Activated naive CD8-positive, alpha-beta T cell treated with anti-CD3 and anti-CD28 coated beads, Interleukin-2, amount 10 ng/mL, durations not matched to agents 7 days and 5 days (primary cell): ENCODE data around the gene SLC39A13. TPM values are rescaled to one million over a fixed set of nuclear protein-coding genes. Genes with fewer than 3 reads are reported as not detected.

Source experiments
- ATAC-seq: fragments of 150-1000 bp; cut with Tn5 transposase; one replicate; pipeline ENCODE4 v1.10.0; 2021; ENCODE audit warnings: low read depth, moderate library complexity
- POLR2A ChIA-PET: fragments of 350-600 bp; sonication (Branson Sonifier 250); formaldehyde crosslinking; loops from one replicate; lab custom pipeline; 2021; ENCODE audit warnings: antibody characterized with exemption; lab: Charles Lee
- DNase-seq: peaks from one replicate; pipeline ENCODE4 v3.0.0; 2021
- H3K27ac Mint-ChIP-seq: one replicate; pipeline ENCODE4 v1.8.0; 2022; ENCODE audit warnings: mild to moderate bottlenecking, mixed read lengths
- H3K27me3 Mint-ChIP-seq: one replicate; pipeline ENCODE4 v1.8.0; 2022; ENCODE audit warnings: mild to moderate bottlenecking, moderate library complexity, mixed read lengths
- H3K36me3 Mint-ChIP-seq: one replicate; pipeline ENCODE4 v1.8.0; 2021; ENCODE audit warnings: mild to moderate bottlenecking, mixed read lengths
- H3K4me1 Mint-ChIP-seq: one replicate; pipeline ENCODE4 v1.8.0; 2021; ENCODE audit warnings: mixed read lengths
- H3K4me3 Mint-ChIP-seq: one replicate; pipeline ENCODE4 v1.8.0; 2022; ENCODE audit warnings: mild to moderate bottlenecking, moderate library complexity, mixed read lengths
- H3K9me3 Mint-ChIP-seq: one replicate; pipeline ENCODE4 v1.8.0; 2021; ENCODE audit warnings: mixed read lengths
- total RNA-seq, 2 experiments: library from RNA; stranded (reverse); gene quantifications; one replicate each; pipeline ENCODE4 v1.2.3, GENCODE V29; 2021

Gene SLC39A13
- total RNA-seq, 2 experiments from 2014 or later, result 33.1 to 38.2 TPM

DNA sequence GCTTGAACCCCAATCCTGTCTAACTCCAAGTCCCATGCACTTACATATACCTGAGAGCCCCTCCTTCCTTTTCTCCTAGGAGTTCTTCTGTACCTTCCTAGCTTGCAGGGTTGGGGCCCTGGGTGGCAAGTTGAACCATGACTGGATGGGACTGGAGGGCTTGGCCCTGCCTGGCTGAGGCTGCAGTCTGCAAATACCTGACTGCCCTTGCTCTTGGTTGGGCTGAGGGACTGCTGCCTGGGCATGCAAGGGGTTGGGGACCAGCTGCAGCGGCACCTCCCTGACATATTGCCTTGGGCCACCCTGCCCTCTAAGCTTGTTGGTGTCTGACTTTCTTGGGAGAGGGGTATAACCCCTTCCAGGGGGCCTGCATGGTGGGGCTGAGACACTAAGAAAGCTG, 9.8 kb upstream of the SLC39A13 start:
- no peak for DNase-seq
- ATAC-seq, result no peak
- no peaks in the 10 kb centered on the region for H3K36me3 Mint-ChIP-seq
- H3K9me3 Mint-ChIP-seq, result no peaks in the 10 kb centered on the region
- POLR2A ChIA-PET, result interaction anchor here (2.7 kb wide), 1 partner anchor 8 kb away, joined by 16 read pairs; no protein-coding TSS in a partner anchor
- no peaks in the 10 kb centered on the region for H3K27me3 Mint-ChIP-seq
- H3K4me3 Mint-ChIP-seq, result no peak overlapping the region
- H3K27ac Mint-ChIP-seq, result no peak overlapping the region
- H3K4me1 Mint-ChIP-seq, result peaks cover 13% of the 10 kb centered on the region

DNA sequence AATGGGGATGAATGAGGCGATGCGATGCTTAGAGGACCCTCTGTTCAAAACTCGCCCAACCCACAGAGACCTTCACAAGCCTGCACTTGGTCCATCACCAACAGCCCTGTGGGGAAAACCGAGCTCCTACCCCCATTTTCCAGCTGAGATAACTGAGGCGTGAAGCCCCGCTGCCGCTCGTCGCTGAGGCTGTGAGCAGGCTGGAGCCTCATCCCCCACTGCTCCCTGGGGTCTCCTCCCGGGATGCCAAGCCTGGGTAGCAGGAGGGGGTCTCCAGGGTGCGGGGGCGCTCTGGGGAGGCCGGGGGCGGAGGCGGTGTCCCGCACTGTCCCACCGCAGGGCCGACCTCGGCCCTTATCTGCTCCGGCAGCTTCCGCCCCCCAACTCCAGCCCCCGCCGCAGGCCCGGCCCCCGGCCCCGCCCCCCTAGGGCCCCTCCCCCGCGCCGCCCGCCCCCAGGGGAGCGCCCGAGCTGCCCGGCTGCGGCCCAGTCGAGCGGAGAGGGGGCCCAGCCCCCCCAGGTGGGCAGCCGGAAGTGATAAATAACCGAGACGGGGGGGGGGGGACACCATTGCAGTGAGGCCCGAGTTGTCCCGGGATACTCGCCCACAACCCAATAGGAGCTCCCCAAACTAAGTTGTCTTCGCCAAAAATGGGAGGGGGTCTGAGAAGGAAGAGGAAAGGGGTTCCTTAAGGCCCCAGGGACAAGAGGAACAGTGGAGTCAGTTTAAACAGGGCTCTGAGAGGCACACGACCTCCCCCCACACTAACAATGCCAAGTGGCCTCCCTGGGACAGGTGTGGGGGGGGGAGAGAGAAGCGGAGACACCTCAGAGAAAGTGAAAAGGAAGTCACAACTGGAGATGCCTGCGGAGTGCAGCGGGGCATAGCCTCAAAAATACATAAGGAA, 8.3 kb upstream of the SLC39A13 start:
- peak overlapping the region; percentile 75 for H3K4me3 Mint-ChIP-seq
- POLR2A ChIA-PET, result interaction anchor here (0.7 to 2.7 kb wide), 3 partner anchors 8 to 10 kb away, joined by 4 to 16 read pairs (median 5); partner anchors contain the start of gene SLC39A13
- H3K36me3 Mint-ChIP-seq, result no peaks in the 10 kb centered on the region
- DNase-seq (peak; percentile 61), ATAC-seq (peak; percentile 73)
- H3K27me3 Mint-ChIP-seq, result no peaks in the 10 kb centered on the region
- H3K9me3 Mint-ChIP-seq, result no peaks in the 10 kb centered on the region
- H3K4me1 Mint-ChIP-seq, result peaks cover 10% of the 10 kb centered on the region
- peak overlapping the region; percentile 63 for H3K27ac Mint-ChIP-seq

DNA sequence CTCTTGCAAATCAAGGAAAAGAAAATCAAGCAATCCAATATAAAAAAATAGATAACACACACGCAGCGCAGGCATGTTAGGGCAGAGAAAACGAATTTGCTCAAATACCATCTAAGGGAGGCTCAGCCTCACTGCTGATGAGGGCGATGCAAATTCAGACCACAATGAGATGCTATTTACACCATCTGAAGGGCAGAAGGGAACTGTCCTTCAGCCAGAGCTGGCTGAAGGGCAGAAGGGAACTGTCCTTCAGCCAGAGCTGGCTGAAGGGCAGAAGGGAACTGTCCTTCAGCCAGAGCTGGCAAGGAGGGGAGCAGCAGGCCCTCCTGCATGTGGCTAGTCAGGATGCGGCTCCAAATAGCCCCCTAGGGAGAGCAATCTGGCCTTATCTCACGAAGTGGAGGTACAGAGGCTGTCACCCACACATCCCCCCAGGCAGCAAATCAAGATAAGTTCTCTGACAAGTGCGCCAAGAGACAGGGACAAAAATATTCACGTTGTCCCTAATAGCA, 7.6 kb upstream of the SLC39A13 start:
- POLR2A ChIA-PET, result interaction anchor here (0.7 to 2.7 kb wide), 2 partner anchors 8 to 10 kb away, joined by 4 to 16 read pairs; no protein-coding TSS in a partner anchor
- Mint-ChIP-seq H3K36me3 (no peaks in the 10 kb centered on the region), H3K27ac (peak overlapping the region; percentile 63), H3K27me3 (no peaks in the 10 kb centered on the region), H3K4me1 (peaks cover 8% of the 10 kb centered on the region), H3K4me3 (peak overlapping the region; percentile 73), H3K9me3 (no peaks in the 10 kb centered on the region)
- no peak for ATAC-seq
- no peak for DNase-seq

DNA sequence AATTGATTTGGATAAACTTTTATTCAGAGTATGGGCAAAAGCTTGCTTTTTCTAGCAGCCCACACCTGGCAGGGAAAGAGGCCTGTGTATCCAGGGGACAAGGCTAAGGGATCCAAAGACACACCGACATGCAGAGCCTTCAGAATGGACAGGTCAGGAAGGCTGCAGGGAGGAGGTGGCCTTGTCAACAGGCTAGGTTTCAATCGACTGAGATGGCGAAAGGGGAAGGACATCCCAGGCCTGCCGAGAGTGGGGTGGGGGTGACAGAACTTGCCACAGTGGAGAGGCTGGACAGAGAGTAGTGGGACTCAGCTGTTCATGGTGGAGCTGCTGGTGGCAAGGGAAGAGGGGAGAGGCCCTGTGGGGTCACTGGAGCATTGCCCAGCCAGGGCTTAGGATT, 5.3 kb upstream of the SLC39A13 start:
- Mint-ChIP-seq H3K27me3 (no peaks in the 10 kb centered on the region), H3K36me3 (no peaks in the 10 kb centered on the region), H3K4me3 (no peak overlapping the region), H3K4me1 (peaks cover 19% of the 10 kb centered on the region), H3K27ac (no peak overlapping the region), H3K9me3 (no peaks in the 10 kb centered on the region)
- ATAC-seq (no peak), DNase-seq (no peak)
- POLR2A ChIA-PET, result interaction anchor here (0.6 kb wide), 1 partner anchor 11 kb away, joined by 5 read pairs; no protein-coding TSS in a partner anchor

DNA sequence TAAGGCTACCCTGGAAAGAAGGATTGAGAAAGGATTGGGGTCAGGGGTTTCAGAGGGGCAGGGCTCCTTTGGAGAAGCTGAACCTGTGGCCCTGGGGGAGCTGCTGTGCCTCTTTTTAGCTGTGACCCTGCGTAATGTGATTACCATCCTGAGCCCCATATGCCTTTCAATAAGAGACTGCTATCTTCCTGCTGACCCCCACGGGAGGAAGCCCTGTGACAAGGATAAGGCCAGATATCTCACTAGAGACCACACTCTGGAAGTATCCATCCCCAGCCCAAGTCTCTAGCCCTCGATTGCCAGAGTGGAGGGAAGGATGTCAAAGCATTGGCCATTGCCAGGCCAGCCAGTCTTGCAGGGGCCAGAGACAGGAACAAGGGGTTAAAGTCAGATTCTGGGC, 4.8 kb upstream of the SLC39A13 start:
- H3K9me3 Mint-ChIP-seq, result no peaks in the 10 kb centered on the region
- H3K4me3 Mint-ChIP-seq, result no peak overlapping the region
- no peak for DNase-seq
- peaks cover 19% of the 10 kb centered on the region for H3K4me1 Mint-ChIP-seq
- POLR2A ChIA-PET, result interaction anchor here (0.6 kb wide), 1 partner anchor 11 kb away, joined by 5 read pairs; no protein-coding TSS in a partner anchor
- no peaks in the 10 kb centered on the region for H3K27me3 Mint-ChIP-seq
- H3K27ac Mint-ChIP-seq, result no peak overlapping the region
- H3K36me3 Mint-ChIP-seq, result no peaks in the 10 kb centered on the region
- ATAC-seq, result no peak

GRCh38 chr11:47406896-47407745, 1.3 kb upstream of the SLC39A13 start:
- no peak for DNase-seq
- ATAC-seq, result no peak
- H3K4me1 Mint-ChIP-seq, result peaks cover 12% of the 10 kb centered on the region

GRCh38 chr11:47408598-47409439, 429 bp downstream of the SLC39A13 start:
- H3K27me3 Mint-ChIP-seq, result no peaks in the 10 kb centered on the region
- ATAC-seq (no peak), DNase-seq (no peak)
- H3K4me1 Mint-ChIP-seq, result peaks cover 12% of the 10 kb centered on the region
- peaks cover 4% of the 10 kb centered on the region for H3K36me3 Mint-ChIP-seq
- H3K9me3 Mint-ChIP-seq, result no peaks in the 10 kb centered on the region
- peak overlapping the region; percentile 96 for H3K27ac Mint-ChIP-seq
- H3K4me3 Mint-ChIP-seq, result peak overlapping the region; percentile 97
- POLR2A ChIA-PET, result interaction anchor here (0.6 to 1.6 kb wide), 7 partner anchors 9 to 441 kb away, joined by 3 to 9 read pairs (median 5); partner anchors contain the start of genes DDB2 and PSMC3

More at GRCh38 chr11:47406896-47407745, 1.3 kb upstream of the SLC39A13 start:
- no peaks in the 10 kb centered on the region for H3K36me3 Mint-ChIP-seq
- H3K9me3 Mint-ChIP-seq, result no peaks in the 10 kb centered on the region
- peak overlapping the region; percentile 85 for H3K27ac Mint-ChIP-seq
- no peaks in the 10 kb centered on the region for H3K27me3 Mint-ChIP-seq
- peak overlapping the region; percentile 92 for H3K4me3 Mint-ChIP-seq
- POLR2A ChIA-PET, result interaction anchor here (0.6 to 1.6 kb wide), 6 partner anchors 10 to 192 kb away, joined by 3 to 6 read pairs (median 4); partner anchors contain the start of gene DDB2

DNA sequence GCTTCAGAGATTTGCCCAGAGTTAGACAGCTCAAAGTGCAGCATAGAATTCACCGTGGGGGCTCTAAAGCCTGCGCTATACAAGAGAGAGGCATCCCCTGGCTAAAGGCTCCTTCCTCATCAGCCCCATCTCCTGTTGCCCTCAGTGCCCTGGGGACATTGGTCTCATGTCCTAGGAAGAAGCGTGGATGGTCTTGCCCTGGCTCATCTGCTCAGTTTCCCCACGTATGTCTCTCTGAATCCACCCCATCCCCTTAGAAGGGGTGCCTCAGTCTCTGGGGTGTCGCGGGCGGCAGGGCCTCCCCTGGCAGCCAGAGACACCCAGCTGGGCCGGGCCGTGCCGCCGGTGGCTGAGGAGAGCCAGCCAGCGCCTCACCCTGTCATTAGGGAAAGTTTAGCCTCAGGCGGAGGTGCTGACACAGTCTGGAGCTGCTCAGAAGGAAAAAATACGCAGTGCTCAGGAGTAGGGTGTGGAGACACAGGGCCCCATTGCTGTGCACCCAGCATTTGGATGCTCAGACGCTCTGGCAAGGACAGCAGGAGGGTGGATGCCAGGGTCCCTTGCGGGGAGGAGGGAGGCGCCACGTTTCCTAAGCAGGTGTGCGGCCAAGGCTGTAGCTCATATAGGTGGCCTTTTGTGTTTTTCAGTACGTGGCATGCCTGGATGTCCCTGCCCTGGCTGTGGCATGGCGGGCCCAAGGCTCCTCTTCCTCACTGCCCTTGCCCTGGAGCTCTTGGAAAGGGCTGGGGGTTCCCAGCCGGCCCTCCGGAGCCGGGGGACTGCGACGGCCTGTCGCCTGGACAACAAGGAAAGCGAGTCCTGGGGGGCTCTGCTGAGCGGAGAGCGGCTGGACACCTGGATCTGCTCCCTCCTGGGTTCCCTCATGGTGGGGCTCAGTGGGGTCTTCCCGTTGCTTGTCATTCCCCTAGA, 1.3 kb downstream of the SLC39A13 start:
- H3K27ac Mint-ChIP-seq, result peak overlapping the region; percentile 96
- H3K4me1 Mint-ChIP-seq, result peaks cover 12% of the 10 kb centered on the region
- no peak for DNase-seq
- no peaks in the 10 kb centered on the region for H3K9me3 Mint-ChIP-seq
- H3K4me3 Mint-ChIP-seq, result peak overlapping the region; percentile 97
- peaks cover 8% of the 10 kb centered on the region for H3K36me3 Mint-ChIP-seq
- no peaks in the 10 kb centered on the region for H3K27me3 Mint-ChIP-seq
- ATAC-seq, result no peak
- POLR2A ChIA-PET, result interaction anchor here (0.5 to 3.3 kb wide), 6 partner anchors 10 to 440 kb away, joined by 3 to 22 read pairs (median 5); partner anchors contain the start of gene PSMC3

DNA sequence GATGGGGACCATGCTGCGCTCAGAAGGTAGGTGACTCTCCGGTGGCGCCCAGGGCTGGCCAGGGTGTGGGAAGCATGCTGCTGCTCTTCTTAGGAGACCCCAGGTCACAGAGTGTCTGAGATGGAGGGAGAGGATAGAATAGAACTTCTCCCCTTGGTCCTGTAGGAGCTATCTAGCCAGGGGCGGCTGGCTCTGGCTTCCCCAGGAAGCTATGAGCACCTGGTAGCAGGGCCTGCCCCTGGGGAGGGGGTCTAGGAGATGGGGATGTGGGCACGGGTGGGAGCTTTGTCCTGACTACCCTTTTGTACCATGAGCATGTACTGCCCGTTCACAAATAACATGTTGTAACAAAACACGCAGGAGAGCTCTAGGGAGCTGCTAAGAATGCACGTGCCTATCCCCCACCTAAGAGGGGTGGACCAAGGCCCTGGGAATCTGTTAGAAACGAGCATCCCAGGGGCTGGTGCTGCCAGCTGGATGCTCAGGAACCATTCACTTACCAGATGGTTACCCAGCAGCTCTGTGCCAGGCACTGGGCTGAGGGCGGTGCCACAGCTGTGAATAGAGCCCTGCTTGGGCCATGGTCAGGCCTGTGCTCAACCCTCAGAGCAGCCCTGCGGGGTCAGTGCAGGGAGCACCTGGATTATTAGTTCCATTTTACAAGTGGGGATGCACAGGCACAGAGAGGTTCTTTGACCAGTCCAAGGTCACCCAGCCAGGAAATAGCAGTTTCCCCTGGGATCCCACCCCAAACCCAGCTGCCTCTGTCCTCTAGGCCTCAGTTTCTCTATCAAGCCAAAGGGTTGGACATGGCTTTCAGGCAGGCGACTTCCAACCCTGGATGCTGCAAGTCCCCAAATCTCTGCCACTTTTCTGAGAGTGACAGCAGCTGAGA, 2.2 kb downstream of the SLC39A13 start:
- no peaks in the 10 kb centered on the region for H3K9me3 Mint-ChIP-seq
- H3K27me3 Mint-ChIP-seq, result no peaks in the 10 kb centered on the region
- no peak overlapping the region for H3K4me3 Mint-ChIP-seq
- H3K4me1 Mint-ChIP-seq, result peaks cover 11% of the 10 kb centered on the region
- ATAC-seq (no peak), DNase-seq (no peak)
- no peak overlapping the region for H3K27ac Mint-ChIP-seq
- peaks cover 8% of the 10 kb centered on the region for H3K36me3 Mint-ChIP-seq
- POLR2A ChIA-PET, result interaction anchor here (0.6 to 3.3 kb wide), 2 partner anchors 15 to 23 kb away, joined by 3 to 22 read pairs; partner anchors contain the start of gene PSMC3

DNA sequence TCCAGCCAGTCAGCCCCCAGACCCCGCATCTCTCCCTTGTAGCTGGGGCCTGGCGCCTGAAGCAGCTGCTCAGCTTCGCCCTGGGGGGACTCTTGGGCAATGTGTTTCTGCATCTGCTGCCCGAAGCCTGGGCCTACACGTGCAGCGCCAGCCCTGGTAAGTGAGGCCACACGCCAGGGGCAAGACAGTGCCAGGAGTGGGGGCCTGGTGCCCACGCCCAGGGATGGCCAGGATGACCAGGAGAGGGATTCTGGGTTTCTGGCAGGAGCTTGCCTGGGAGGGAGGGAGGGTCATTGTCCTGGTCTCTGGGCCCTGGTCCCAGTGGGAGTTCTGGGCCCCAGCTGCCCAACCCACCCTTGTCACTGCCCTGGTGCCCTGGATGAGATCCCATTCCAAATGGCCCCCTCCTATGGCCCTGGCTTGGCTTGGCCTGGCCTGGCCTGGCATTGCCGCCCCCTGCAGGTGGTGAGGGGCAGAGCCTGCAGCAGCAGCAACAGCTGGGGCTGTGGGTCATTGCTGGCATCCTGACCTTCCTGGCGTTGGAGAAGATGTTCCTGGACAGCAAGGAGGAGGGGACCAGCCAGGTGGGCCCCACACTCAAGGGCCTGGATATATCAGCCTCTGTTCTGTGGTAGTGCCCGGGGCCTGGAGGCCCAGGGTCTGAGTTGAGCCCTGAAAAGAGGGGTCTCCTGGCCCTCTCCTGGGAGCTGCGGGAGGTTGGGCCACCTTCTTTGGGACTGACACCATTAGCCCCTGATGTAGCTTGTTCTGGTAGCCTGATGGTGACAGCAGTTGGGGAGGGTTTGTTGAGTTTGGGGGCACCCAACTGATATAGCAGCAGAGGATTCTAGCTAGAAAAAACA, 3.7 kb downstream of the SLC39A13 start:
- H3K9me3 Mint-ChIP-seq, result no peaks in the 10 kb centered on the region
- peaks cover 9% of the 10 kb centered on the region for H3K4me1 Mint-ChIP-seq
- ATAC-seq, result no peak

More for the DNA sequence above, 3.7 kb downstream of the SLC39A13 start:
- no peak overlapping the region for H3K4me3 Mint-ChIP-seq
- H3K27me3 Mint-ChIP-seq, result no peaks in the 10 kb centered on the region
- peaks cover 8% of the 10 kb centered on the region for H3K36me3 Mint-ChIP-seq
- peak; percentile 77 for DNase-seq
- H3K27ac Mint-ChIP-seq, result no peak overlapping the region
- POLR2A ChIA-PET, result interaction anchor here (0.7 to 3.3 kb wide), 4 partner anchors 13 to 922 kb away, joined by 3 to 22 read pairs (median 5); partner anchors contain the start of gene PSMC3
